GM12878 (cell line): Measurements from ENCODE around the gene PLA2G5. TPM values are rescaled to one million over a fixed set of nuclear protein-coding genes. Genes with fewer than 3 reads are reported as not detected.
A peak's percentile ranks its signal among the peaks of the same experiment; 100 is the strongest.

Experiments
- BHLHE40 ChIP-seq, 2 experiments: fragments of 450-650 bp in 1 of 2; IDR thresholded peaks; 2 replicates each; pipeline ENCODE4 v1.6.1; 2011 to 2017; ENCODE audit warnings: low read depth in 2 of 2, borderline replicate concordance in 1 of 2, improper control_type of control experiment in 1 of 2, low read length in 1 of 2, mild to moderate bottlenecking in 1 of 2
- EZH2 ChIP-seq: IDR thresholded peaks from 2 replicates; pipeline ENCODE4 v1.6.1; 2012; ENCODE audit warnings: low read depth, mild to moderate bottlenecking, control low read depth, inconsistent platforms, low read length, borderline replicate concordance; ENCODE audit not compliant: control insufficient read depth
- FOS ChIP-seq: IDR thresholded peaks from 3 replicates; pipeline ENCODE4 v1.6.1; 2011; ENCODE audit warnings: borderline replicate concordance; ENCODE audit not compliant: insufficient read length; ENCODE audit errors: extremely low read depth
- GATAD2B ChIP-seq: fragments of 450-650 bp; conservative IDR thresholded peaks from 2 replicates; pipeline ENCODE4 v1.6.1; 2017; ENCODE audit warnings: low read depth, mild to moderate bottlenecking, moderate library complexity
- MTA3 ChIP-seq: IDR thresholded peaks from 2 replicates; pipeline ENCODE4 v1.6.1; 2012; ENCODE audit warnings: low read length, inconsistent platforms, borderline replicate concordance
- MYB ChIP-seq: fragments of 150-350 bp; IDR thresholded peaks from 2 replicates; pipeline ENCODE4 v1.6.1; 2014; ENCODE audit warnings: mild to moderate bottlenecking, low read depth, low read length, borderline replicate concordance
- POLR2AphosphoS2 ChIP-seq: IDR thresholded peaks from 2 replicates; pipeline ENCODE4 v1.6.1; 2011; ENCODE audit warnings: low read depth, mild to moderate bottlenecking, low read length, improper control_type of control experiment, moderate library complexity
- RAD51 ChIP-seq: fragments of 450-650 bp; IDR thresholded peaks from 2 replicates; pipeline ENCODE4 v1.6.1; 2016; ENCODE audit warnings: moderate library complexity, mild to moderate bottlenecking, inconsistent platforms
- RELA ChIP-seq: fragments of 450-650 bp; IDR thresholded peaks from 2 replicates; pipeline ENCODE4 v1.8.0; 2014; ENCODE audit warnings: borderline replicate concordance; ENCODE audit not compliant: partially characterized antibody
- RUNX3 ChIP-seq: IDR thresholded peaks from 2 replicates; pipeline ENCODE4 v1.6.1; 2012; ENCODE audit warnings: low read length, inconsistent platforms
- STAT3 ChIP-seq: IDR thresholded peaks from 2 replicates; pipeline ENCODE4 v1.6.1; 2011; ENCODE audit warnings: low read depth, low read length, improper control_type of control experiment
- SUZ12 ChIP-seq: fragments of 200-600 bp; sonication (generic); IDR thresholded peaks from one replicate; pipeline ENCODE4 v1.6.1; 2018; ENCODE audit warnings: antibody characterized with exemption, mild to moderate bottlenecking; ENCODE audit not compliant: unreplicated experiment
- TCF7 ChIP-seq: IDR thresholded peaks from 2 replicates; pipeline ENCODE4 v1.6.1; 2014; ENCODE audit warnings: antibody characterized with exemption, borderline replicate concordance
- ZNF217 ChIP-seq: fragments of 450-650 bp; IDR thresholded peaks from 2 replicates; pipeline ENCODE4 v1.6.1; 2017; ENCODE audit warnings: antibody characterized with exemption, mild to moderate bottlenecking
- ZNF24 ChIP-seq: fragments of 450-650 bp; IDR thresholded peaks from 2 replicates; pipeline ENCODE4 v1.6.1; 2017; ENCODE audit warnings: antibody characterized with exemption, mild to moderate bottlenecking
- ZZZ3 ChIP-seq: IDR thresholded peaks from 2 replicates; pipeline ENCODE4 v1.6.1; 2011; ENCODE audit warnings: low read depth; ENCODE audit not compliant: control insufficient read depth, insufficient read length
- polyA plus RNA-seq, 11 experiments: library from polyadenylated mRNA; depleted of rRNA in 4 of 11; unstranded in 6 of 11; stranded (reverse) in 5 of 11; fragments of >200 nt; fragmentation: Nextera tagmentation in 4 of 11; fragmentation: Illumina TruSeq in 1 of 11; extraction: Ambion mirVana in 4 of 11; extraction: Trizol in 1 of 11; gene quantifications; 1 replicate in 1 of 11; 2 replicates in 10 of 11; pipeline versions ENCODE4 v1.2.1 to v1.2.3, GENCODE V29; 2011 to 2016; ENCODE audit warnings: inconsistent platforms in 2 of 11, missing spikeins in 2 of 11, low read depth in 1 of 11
- total RNA-seq, 4 experiments: library from RNA; depleted of rRNA in 3 of 4; stranded (reverse); fragments of >200 nt in 3 of 4; fragmentation: Illumina TruSeq in 1 of 4; extraction: Trizol in 1 of 4; gene quantifications; 2 replicates each; pipeline versions ENCODE4 v1.2.1 to v1.2.3, GENCODE V29; 2013 to 2021
- TF ChIP-seq, protein P1 (sequence below), 3 experiments: IDR thresholded peaks in 2 of 3; conservative IDR thresholded peaks in 1 of 3; 2 replicates each; pipeline ENCODE4 v1.5.1; 2011; ENCODE audit warnings: low read depth in 3 of 3, low read length in 3 of 3, mild to moderate bottlenecking in 3 of 3, control low read depth in 2 of 3, moderate library complexity in 2 of 3, inconsistent platforms in 1 of 3, mixed read lengths in 1 of 3; ENCODE audit not compliant: control insufficient read depth in 2 of 3, insufficient read depth in 1 of 3; ENCODE audit errors: extremely low read depth in 1 of 3
- TF ChIP-seq, protein P2 (sequence below): IDR thresholded peaks from 2 replicates; pipeline ENCODE4 v1.6.1; 2011; ENCODE audit warnings: borderline replicate concordance, low read depth, mild to moderate bottlenecking, moderate library complexity, low read length; ENCODE audit not compliant: insufficient read depth, poor library complexity, severe bottlenecking
- TF ChIP-seq, protein P3 (sequence below): IDR thresholded peaks from 2 replicates; pipeline ENCODE4 v1.6.1; 2011; ENCODE audit warnings: mild to moderate bottlenecking, low read depth, low read length, moderate library complexity; ENCODE audit not compliant: insufficient replicate concordance
- TF ChIP-seq, protein P4 (sequence below): fragments of 450-650 bp; formaldehyde crosslinking; IDR thresholded peaks from 2 replicates; pipeline ENCODE4 v1.4.0; 2020; ENCODE audit warnings: mild to moderate bottlenecking, moderate library complexity

The PLA2G5 gene
- total and polyA plus RNA-seq, 10 of the 15 experiments (the other 5 are each of a cell fraction or from before 2014, with no cell fraction given) = 0.10 to 0.19 (median 0.17) TPM; not detected in 7

DNA sequence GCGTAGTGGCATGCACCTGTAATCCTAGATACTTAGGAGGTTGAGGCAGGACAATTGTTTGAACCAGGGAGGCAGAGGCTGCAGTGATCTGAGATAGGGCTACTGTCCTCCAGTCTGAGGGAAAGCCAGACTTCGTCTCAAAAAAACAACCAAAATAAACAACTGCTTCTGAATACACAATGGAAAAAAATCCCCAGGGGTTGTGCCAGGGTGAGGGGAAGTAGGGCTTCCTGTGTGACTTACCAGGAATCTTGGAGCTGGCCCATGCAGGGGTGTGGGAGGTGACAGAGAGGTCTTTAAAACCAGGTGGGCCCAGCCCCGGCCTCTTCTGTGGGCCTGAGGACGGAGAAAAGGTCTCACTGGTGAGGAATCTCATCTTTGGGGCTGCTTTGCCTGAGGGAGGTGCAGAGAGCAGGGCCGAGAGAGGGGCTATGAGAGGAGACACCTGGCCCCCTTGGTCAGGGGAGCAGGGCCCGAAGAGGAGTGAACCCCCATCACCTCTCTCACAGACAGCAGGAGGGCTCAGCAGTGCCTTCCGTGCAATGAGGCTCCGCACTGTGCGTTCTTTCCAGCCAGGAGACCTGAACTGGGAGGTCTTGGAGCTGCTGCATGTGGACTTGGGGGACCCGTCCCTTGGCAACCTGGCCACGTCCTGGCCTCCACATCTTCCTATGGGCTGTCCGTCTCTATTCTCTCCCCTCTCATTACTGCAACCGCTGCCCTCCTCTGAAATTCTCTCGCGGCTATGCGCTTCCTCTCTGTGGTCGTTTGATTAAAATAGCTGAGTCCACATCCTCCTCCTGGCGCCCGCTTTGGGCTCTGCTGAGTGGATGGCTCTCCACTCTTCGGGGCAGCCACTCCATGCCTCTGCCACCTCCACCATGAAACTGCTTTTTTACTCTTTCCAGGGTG lies 10.7 kb downstream of the PLA2G5 start (continued):
- TF ChIP-seq, protein P1, sequence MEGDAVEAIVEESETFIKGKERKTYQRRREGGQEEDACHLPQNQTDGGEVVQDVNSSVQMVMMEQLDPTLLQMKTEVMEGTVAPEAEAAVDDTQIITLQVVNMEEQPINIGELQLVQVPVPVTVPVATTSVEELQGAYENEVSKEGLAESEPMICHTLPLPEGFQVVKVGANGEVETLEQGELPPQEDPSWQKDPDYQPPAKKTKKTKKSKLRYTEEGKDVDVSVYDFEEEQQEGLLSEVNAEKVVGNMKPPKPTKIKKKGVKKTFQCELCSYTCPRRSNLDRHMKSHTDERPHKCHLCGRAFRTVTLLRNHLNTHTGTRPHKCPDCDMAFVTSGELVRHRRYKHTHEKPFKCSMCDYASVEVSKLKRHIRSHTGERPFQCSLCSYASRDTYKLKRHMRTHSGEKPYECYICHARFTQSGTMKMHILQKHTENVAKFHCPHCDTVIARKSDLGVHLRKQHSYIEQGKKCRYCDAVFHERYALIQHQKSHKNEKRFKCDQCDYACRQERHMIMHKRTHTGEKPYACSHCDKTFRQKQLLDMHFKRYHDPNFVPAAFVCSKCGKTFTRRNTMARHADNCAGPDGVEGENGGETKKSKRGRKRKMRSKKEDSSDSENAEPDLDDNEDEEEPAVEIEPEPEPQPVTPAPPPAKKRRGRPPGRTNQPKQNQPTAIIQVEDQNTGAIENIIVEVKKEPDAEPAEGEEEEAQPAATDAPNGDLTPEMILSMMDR (IDR thresholded peaks at IDR 0.05 in 2 of 3, conservative IDR thresholded peaks at IDR 0.05 in 1 of 3; ENCODE audit: control insufficient read depth in 2 of 3, extremely low read depth in 1 of 3, insufficient read depth in 1 of 3, low read depth in 3 of 3, low read length in 3 of 3) = 0 out of 6 replicates have a peak, but pooled peaks of 1 of the 3 experiments have one; percentile 4
- TF ChIP-seq, protein P2, sequence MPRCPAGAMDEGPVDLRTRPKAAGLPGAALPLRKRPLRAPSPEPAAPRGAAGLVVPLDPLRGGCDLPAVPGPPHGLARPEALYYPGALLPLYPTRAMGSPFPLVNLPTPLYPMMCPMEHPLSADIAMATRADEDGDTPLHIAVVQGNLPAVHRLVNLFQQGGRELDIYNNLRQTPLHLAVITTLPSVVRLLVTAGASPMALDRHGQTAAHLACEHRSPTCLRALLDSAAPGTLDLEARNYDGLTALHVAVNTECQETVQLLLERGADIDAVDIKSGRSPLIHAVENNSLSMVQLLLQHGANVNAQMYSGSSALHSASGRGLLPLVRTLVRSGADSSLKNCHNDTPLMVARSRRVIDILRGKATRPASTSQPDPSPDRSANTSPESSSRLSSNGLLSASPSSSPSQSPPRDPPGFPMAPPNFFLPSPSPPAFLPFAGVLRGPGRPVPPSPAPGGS = no peak
- no peak for TF ChIP-seq MYB
- TF ChIP-seq ZNF24 = no peak; the same call in 1 of the 2 replicates
- no peak for TF ChIP-seq RAD51
- no peak for TF ChIP-seq EZH2
- no peak for TF ChIP-seq TCF7
- no peak for TF ChIP-seq FOS
- TF ChIP-seq ZNF217 = no peak
- TF ChIP-seq, protein P3, sequence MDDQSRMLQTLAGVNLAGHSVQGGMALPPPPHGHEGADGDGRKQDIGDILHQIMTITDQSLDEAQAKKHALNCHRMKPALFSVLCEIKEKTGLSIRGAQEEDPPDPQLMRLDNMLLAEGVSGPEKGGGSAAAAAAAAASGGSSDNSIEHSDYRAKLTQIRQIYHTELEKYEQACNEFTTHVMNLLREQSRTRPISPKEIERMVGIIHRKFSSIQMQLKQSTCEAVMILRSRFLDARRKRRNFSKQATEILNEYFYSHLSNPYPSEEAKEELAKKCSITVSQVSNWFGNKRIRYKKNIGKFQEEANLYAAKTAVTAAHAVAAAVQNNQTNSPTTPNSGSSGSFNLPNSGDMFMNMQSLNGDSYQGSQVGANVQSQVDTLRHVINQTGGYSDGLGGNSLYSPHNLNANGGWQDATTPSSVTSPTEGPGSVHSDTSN = no peak
- peak; percentile 28; the same call in 1 of the 2 replicates for TF ChIP-seq GATAD2B
- no peak for TF ChIP-seq ZZZ3
- TF ChIP-seq RELA = no peak
- TF ChIP-seq RUNX3 = peak; percentile 90
- TF ChIP-seq BHLHE40 (IDR thresholded peaks at IDR 0.05; ENCODE audit: borderline replicate concordance in 1 of 2, low read depth in 2 of 2, low read length in 1 of 2) = no peak
- TF ChIP-seq POLR2AphosphoS2 = no peak
- TF ChIP-seq SUZ12 = no peak
- no peak for TF ChIP-seq MTA3
- TF ChIP-seq, protein P4, sequence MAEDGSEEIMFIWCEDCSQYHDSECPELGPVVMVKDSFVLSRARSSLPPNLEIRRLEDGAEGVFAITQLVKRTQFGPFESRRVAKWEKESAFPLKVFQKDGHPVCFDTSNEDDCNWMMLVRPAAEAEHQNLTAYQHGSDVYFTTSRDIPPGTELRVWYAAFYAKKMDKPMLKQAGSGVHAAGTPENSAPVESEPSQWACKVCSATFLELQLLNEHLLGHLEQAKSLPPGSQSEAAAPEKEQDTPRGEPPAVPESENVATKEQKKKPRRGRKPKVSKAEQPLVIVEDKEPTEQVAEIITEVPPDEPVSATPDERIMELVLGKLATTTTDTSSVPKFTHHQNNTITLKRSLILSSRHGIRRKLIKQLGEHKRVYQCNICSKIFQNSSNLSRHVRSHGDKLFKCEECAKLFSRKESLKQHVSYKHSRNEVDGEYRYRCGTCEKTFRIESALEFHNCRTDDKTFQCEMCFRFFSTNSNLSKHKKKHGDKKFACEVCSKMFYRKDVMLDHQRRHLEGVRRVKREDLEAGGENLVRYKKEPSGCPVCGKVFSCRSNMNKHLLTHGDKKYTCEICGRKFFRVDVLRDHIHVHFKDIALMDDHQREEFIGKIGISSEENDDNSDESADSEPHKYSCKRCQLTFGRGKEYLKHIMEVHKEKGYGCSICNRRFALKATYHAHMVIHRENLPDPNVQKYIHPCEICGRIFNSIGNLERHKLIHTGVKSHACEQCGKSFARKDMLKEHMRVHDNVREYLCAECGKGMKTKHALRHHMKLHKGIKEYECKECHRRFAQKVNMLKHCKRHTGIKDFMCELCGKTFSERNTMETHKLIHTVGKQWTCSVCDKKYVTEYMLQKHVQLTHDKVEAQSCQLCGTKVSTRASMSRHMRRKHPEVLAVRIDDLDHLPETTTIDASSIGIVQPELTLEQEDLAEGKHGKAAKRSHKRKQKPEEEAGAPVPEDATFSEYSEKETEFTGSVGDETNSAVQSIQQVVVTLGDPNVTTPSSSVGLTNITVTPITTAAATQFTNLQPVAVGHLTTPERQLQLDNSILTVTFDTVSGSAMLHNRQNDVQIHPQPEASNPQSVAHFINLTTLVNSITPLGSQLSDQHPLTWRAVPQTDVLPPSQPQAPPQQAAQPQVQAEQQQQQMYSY (CRISPR knock-in tag) = no peak
- TF ChIP-seq STAT3 = no peak
